ENCODE data around the gene MAPK6. TPM values are rescaled to one million over a fixed set of nuclear protein-coding genes. Genes with fewer than 3 reads are reported as not detected.

MAPK6 gene
- total and polyA plus RNA-seq, 9 of the 15 experiments (the other 6 are each of a cell fraction or from before 2014, with no cell fraction given), result 28.5 to 97.1 (median 74.0) TPM

DNA sequence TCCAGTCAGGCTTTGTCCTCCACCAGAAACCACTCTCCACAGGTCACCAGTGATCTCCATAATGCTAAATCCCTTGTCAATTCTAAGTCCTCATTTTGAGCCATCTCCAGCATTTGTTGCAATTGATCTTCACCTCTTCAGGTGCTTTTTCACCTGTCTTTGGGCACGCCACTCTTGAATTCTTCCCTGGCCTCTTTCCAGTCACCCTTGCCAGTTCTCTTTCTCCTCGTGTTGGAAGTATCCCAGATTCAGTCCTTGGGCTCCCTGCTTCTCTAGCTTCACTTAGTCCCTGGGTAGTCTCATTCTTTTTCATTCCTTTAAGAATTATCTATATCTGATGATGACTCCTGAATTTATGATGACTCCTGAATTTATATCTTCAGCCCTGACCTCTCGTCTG, 37.5 kb downstream of the MAPK6 start:
- Histone ChIP-seq H3K27me3 (ENCODE audit: control insufficient read depth in 2 of 2, insufficient read depth in 2 of 2, low read length in 2 of 2) (no peaks in the 10 kb centered on the region), H3K9ac (ENCODE audit: insufficient read depth in 1 of 2, low read depth in 2 of 2, low read length in 2 of 2) (no peak overlapping the region), H3K79me2 (ENCODE audit: control insufficient read depth, insufficient read depth, low read length) (peaks cover 17% of the 10 kb centered on the region; the same call in 2 of the 3 replicates), H3K9me1 (ENCODE audit: control insufficient read depth, insufficient read depth, low read length) (no peaks in the 10 kb centered on the region), H3K4me2 (ENCODE audit: insufficient read depth, low read length) (no peak overlapping the region), H2AFZ (ENCODE audit: low read depth, low read length) (no peak overlapping the region), H3K4me3 (no peak overlapping the region), H3K9me3 (replicated peaks; ENCODE audit: control insufficient read depth, insufficient read depth, low read depth, low read length) (no peaks in the 10 kb centered on the region; the same call in 1 of the 2 replicates), H3K4me1 (replicated peaks in 1 of 2; ENCODE audit: control insufficient read depth in 2 of 2, insufficient read depth in 2 of 2, low read length in 2 of 2) (no peaks in the 10 kb centered on the region; a peak in 1 of 5 replicates), H3K27ac (ENCODE audit: extremely low read depth, low read depth, low read length) (no peak overlapping the region), H3K36me3 (ENCODE audit: control insufficient read depth, insufficient read depth, low read length) (peaks cover 92% of the 10 kb centered on the region), H4K20me1 (replicated peaks; ENCODE audit: control insufficient read depth, insufficient read depth, low read length) (0 out of 2 replicates have a peak, but pooled peaks cover 4% of the 10 kb centered on the region)
- ChIA-PET CTCF (ENCODE audit: low intra/inter-chr PET ratio) (interaction anchor here (0.6 kb wide), 1 partner anchor 85 kb away, joined by 3 read pairs; the partner anchor contains the start of gene LEO1), POLR2A (no interaction called here)
- ATAC-seq (no peak), FAIRE-seq (no peak), DNase-seq (ENCODE audit: extremely low read depth in 1 of 4, low spot score in 3 of 4) (no peak)
- no TSS peak for BruUV-seq (replicated peaks)
- intact Hi-C loops (cut with micrococcal nuclease), result no loop called here
- in situ Hi-C loops (cut with MboI), result no loop called here
- TF ChIP-seq POLR3A (IDR thresholded peaks at IDR 0.05; ENCODE audit: borderline replicate concordance, extremely low read depth, insufficient read depth, insufficient read length), result no peak
- TF ChIP-seq ARNT (IDR thresholded peaks at IDR 0.05), result no peak
- no peak for TF ChIP-seq MCM3 (IDR thresholded peaks at IDR 0.05)
- TF ChIP-seq, protein P1, sequence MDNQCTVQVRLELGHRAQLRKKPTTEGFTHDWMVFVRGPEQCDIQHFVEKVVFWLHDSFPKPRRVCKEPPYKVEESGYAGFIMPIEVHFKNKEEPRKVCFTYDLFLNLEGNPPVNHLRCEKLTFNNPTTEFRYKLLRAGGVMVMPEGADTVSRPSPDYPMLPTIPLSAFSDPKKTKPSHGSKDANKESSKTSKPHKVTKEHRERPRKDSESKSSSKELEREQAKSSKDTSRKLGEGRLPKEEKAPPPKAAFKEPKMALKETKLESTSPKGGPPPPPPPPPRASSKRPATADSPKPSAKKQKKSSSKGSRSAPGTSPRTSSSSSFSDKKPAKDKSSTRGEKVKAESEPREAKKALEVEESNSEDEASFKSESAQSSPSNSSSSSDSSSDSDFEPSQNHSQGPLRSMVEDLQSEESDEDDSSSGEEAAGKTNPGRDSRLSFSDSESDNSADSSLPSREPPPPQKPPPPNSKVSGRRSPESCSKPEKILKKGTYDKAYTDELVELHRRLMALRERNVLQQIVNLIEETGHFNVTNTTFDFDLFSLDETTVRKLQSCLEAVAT (IDR thresholded peaks at IDR 0.05), result no peak
- WGBS (ENCODE audit: insufficient coverage, low coverage, missing lambda C conversion rate), result 88% methylated on average over 3 of the region's 3 CpGs

DNA sequence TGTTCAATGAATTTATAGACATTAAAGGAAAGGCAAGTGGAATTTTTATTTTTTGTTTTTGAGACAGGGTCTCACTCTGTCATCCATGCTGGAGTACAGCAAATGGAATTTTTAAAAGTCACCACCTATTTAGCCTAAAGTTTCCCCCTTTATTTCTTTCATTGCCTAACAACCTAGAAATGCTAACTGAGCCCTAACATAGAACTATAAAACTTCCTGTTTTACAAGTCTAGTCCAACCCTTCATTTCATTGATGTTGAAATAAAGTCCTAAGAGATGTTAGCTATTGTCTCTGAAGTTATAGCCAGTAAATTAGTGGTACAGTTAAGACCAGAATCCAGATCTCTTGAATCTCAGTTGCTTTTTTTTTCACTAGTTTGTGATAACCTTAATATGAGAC, 39.0 kb downstream of the MAPK6 start:
- Histone ChIP-seq H3K27ac (ENCODE audit: extremely low read depth, low read depth, low read length) (no peak overlapping the region), H3K9me3 (replicated peaks; ENCODE audit: control insufficient read depth, insufficient read depth, low read depth, low read length) (no peaks in the 10 kb centered on the region; the same call in 1 of the 2 replicates), H3K4me3 (no peak overlapping the region), H4K20me1 (replicated peaks; ENCODE audit: control insufficient read depth, insufficient read depth, low read length) (0 out of 2 replicates have a peak, but pooled peaks cover 4% of the 10 kb centered on the region), H3K36me3 (ENCODE audit: control insufficient read depth, insufficient read depth, low read length) (peaks cover 94% of the 10 kb centered on the region), H3K4me2 (ENCODE audit: insufficient read depth, low read length) (no peak overlapping the region), H3K9ac (ENCODE audit: insufficient read depth in 1 of 2, low read depth in 2 of 2, low read length in 2 of 2) (no peak overlapping the region), H3K9me1 (ENCODE audit: control insufficient read depth, insufficient read depth, low read length) (no peaks in the 10 kb centered on the region), H3K4me1 (replicated peaks in 1 of 2; ENCODE audit: control insufficient read depth in 2 of 2, insufficient read depth in 2 of 2, low read length in 2 of 2) (no peaks in the 10 kb centered on the region), H2AFZ (ENCODE audit: low read depth, low read length) (no peak overlapping the region), H3K27me3 (ENCODE audit: control insufficient read depth in 2 of 2, insufficient read depth in 2 of 2, low read length in 2 of 2) (no peaks in the 10 kb centered on the region), H3K79me2 (ENCODE audit: control insufficient read depth, insufficient read depth, low read length) (peaks cover 7% of the 10 kb centered on the region; the same call in 1 of the 3 replicates)
- POLR2A ChIA-PET, result interaction anchor here (0.6 kb wide), 2 partner anchors 72 to 168 kb away, joined by 3 read pairs; no protein-coding TSS in a partner anchor
- no peak for FAIRE-seq
- intact Hi-C loops (cut with micrococcal nuclease) (no loop called here), in situ Hi-C loops (cut with MboI) (no loop called here)
- no TSS peak for BruUV-seq (replicated peaks)
- ATAC-seq, result no peak
- DNase-seq (ENCODE audit: extremely low read depth in 1 of 4, low spot score in 3 of 4), result no peak
- CTCF ChIA-PET (ENCODE audit: low intra/inter-chr PET ratio), result no interaction called here
- TF ChIP-seq, protein P2, sequence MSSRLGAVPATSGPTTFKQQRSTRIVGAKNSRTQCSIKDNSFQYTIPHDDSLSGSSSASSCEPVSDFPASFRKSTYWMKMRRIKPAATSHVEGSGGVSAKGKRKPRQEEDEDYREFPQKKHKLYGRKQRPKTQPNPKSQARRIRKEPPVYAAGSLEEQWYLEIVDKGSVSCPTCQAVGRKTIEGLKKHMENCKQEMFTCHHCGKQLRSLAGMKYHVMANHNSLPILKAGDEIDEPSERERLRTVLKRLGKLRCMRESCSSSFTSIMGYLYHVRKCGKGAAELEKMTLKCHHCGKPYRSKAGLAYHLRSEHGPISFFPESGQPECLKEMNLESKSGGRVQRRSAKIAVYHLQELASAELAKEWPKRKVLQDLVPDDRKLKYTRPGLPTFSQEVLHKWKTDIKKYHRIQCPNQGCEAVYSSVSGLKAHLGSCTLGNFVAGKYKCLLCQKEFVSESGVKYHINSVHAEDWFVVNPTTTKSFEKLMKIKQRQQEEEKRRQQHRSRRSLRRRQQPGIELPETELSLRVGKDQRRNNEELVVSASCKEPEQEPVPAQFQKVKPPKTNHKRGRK (tag; IDR thresholded peaks at IDR 0.05), result no peak
- TF ChIP-seq ETV6 (IDR thresholded peaks at IDR 0.05; ENCODE audit: borderline replicate concordance in 1 of 2, low read depth in 2 of 2, low read length in 1 of 2), result no peak
- no peak for TF ChIP-seq ETV6 (CRISPR knock-in tag; IDR thresholded peaks at IDR 0.05; ENCODE audit: borderline replicate concordance)
- TF ChIP-seq KLF13 (tag; IDR thresholded peaks at IDR 0.05; ENCODE audit: borderline replicate concordance, low read depth), result no peak
- no peak for TF ChIP-seq KLF10 (CRISPR knock-in tag; IDR thresholded peaks at IDR 0.05)
- TF ChIP-seq ESRRB (CRISPR knock-in tag; IDR thresholded peaks at IDR 0.05; ENCODE audit: borderline replicate concordance), result no peak
- TF ChIP-seq CEBPG (CRISPR knock-in tag; IDR thresholded peaks at IDR 0.05), result no peak
- no peak for TF ChIP-seq CEBPG (tag; conservative IDR thresholded peaks at IDR 0.05 in 1 of 2, IDR thresholded peaks at IDR 0.05 in 1 of 2)
- no peak for TF ChIP-seq RBFOX2 (IDR thresholded peaks at IDR 0.05; ENCODE audit: low read depth, low read length)

Data from K562 (cell line).